Measurements from ENCODE around the gene ORAI3. TPM values are rescaled to one million over a fixed set of nuclear protein-coding genes. Genes with fewer than 3 reads are reported as not detected.

The ORAI3 gene
- polyA plus RNA-seq, 2 of the 4 experiments (the other 2 are of a cell fraction) = 10.5 to 14.1 TPM

DNA sequence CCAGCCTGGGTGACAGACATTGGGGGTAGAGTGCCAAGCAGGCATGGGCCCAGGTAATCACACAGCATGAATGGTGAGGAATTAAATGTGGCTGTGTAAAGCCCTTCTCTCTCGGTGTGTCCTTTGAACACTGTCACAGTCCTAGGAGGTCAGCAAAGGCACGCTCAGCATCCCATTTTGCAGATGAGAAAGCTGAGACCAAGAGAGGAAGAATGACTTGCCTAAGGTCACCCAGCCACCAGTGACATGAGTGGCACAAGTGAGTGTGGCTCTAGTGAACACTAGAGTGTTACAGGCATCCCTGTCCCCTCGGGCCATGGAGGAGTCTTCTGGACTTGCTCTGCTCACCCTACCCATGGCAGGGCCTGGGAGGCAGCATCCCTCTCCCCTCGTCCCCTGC is 41.8 kb upstream of the ORAI3 start:
- POLR2A ChIA-PET = no interaction called here
- ATAC-seq = no peak
- WGBS (ENCODE audit: missing lambda C conversion rate) = 65% methylated on average over 4 of the region's 4 CpGs

DNA sequence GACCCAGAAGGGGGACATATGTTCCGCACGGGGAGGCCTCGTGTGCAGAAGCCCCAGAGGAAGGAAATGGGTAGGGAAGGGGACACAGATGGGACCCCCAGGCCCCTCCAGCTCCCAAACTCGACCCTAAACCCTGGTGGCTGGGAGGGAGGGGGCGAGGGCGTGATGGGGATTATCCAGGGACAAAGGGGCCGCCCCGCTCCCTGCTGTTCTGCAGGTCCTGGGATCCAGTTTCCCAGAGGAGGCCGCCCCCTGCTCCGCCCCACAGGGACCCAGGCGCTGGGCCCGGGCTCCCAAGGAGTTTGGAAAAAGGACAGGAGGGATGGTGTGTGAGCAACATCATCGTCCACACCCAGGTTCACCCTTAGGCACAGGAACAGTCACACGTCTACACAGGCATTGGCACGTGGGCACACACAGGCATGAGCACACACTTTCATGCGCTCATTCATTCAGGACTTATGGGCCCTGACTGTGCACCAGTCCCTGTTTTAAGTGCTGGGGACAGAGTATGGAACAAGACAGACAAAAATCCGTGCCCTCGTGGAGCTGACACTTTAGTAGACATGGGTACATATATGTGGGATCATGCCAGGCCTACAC is 38.3 kb upstream of the ORAI3 start:
- Histone ChIP-seq H3K27ac (no peak overlapping the region), H3K4me1 (no peaks in the 10 kb centered on the region), H3K4me2 (no peak overlapping the region), H3K4me3 (no peak overlapping the region), H3K9me3 (no peaks in the 10 kb centered on the region)
- FAIRE-seq = no peak
- TF ChIP-seq FOXS1 (CRISPR knock-in tag; IDR thresholded peaks at IDR 0.05) (no peak), HDAC2 (IDR thresholded peaks at IDR 0.05) (no peak)
- 0 out of 6 replicates have a peak, but pooled peaks of 1 of the 2 experiments have one; percentile 6 for ATAC-seq
- WGBS (ENCODE audit: missing lambda C conversion rate) = 64% methylated on average over 18 of the region's 18 CpGs
- no peak for DNase-seq (ENCODE audit: low read depth in 1 of 2, low spot score in 1 of 2)
- ChIA-PET CTCF (interaction anchor here (1.7 to 1.9 kb wide), 2 partner anchors 9 to 96 kb away, joined by 5 to 7 read pairs; no protein-coding TSS in a partner anchor), POLR2A (no interaction called here)

More for the DNA sequence above, 41.8 kb upstream of the ORAI3 start:
- CTCF ChIA-PET = interaction anchor here (0.9 to 2.1 kb wide), 6 partner anchors 10 to 92 kb away, joined by 3 to 5 read pairs (median 4); no protein-coding TSS in a partner anchor
- Histone ChIP-seq H3K27ac (no peak overlapping the region), H3K4me3 (no peak overlapping the region), H3K9me3 (no peaks in the 10 kb centered on the region), H3K4me2 (no peak overlapping the region), H3K4me1 (no peaks in the 10 kb centered on the region)
- DNase-seq (ENCODE audit: low read depth in 1 of 2, low spot score in 1 of 2) = no peak
- TF ChIP-seq GATA3 (IDR thresholded peaks at IDR 0.05; ENCODE audit: borderline replicate concordance) (no peak), PHF8 (IDR thresholded peaks at IDR 0.05; ENCODE audit: borderline replicate concordance, low read depth) (no peak)
- FAIRE-seq = no peak

GRCh38 chr16:30912794-30913412 is 36.0 kb upstream of the ORAI3 start:
- FAIRE-seq (no peak), ATAC-seq (peak in 1 of 2 experiments; percentile 14; a peak in 1 of 6 replicates), DNase-seq (ENCODE audit: low read depth in 1 of 2, low spot score in 1 of 2) (no peak)
- Histone ChIP-seq H3K9me3 (no peaks in the 10 kb centered on the region), H3K27ac (no peak overlapping the region), H3K4me1 (no peaks in the 10 kb centered on the region), H3K4me2 (no peak overlapping the region), H3K4me3 (no peak overlapping the region)
- WGBS (ENCODE audit: missing lambda C conversion rate) = 81% methylated on average over 6 of the region's 6 CpGs
- CTCF ChIA-PET = interaction anchor here (0.8 to 3.2 kb wide), 7 partner anchors 8 to 75 kb away, joined by 3 to 22 read pairs (median 4); no protein-coding TSS in a partner anchor
- POLR2A ChIA-PET = no interaction called here
- TF ChIP-seq RAD21 (conservative IDR thresholded peaks at IDR 0.05 in 1 of 2, IDR thresholded peaks at IDR 0.05 in 1 of 2) (no peak), E2F6 (IDR thresholded peaks at IDR 0.05; ENCODE audit: borderline replicate concordance, low read depth) (no peak), JUNB (IDR thresholded peaks at IDR 0.05) (no peak), MYC (IDR thresholded peaks at IDR 0.05; ENCODE audit: borderline replicate concordance, low read length) (no peak), NR3C1 (IDR thresholded peaks at IDR 0.05) (no peak), PBX3 (IDR thresholded peaks at IDR 0.05) (no peak), FOSL2 (IDR thresholded peaks at IDR 0.05) (no peak), FOSL2 (CRISPR knock-in tag; IDR thresholded peaks at IDR 0.05) (no peak), HDAC2 (IDR thresholded peaks at IDR 0.05) (no peak), ATOH8 (CRISPR knock-in tag; IDR thresholded peaks at IDR 0.05; ENCODE audit: low read depth) (no peak)

DNA sequence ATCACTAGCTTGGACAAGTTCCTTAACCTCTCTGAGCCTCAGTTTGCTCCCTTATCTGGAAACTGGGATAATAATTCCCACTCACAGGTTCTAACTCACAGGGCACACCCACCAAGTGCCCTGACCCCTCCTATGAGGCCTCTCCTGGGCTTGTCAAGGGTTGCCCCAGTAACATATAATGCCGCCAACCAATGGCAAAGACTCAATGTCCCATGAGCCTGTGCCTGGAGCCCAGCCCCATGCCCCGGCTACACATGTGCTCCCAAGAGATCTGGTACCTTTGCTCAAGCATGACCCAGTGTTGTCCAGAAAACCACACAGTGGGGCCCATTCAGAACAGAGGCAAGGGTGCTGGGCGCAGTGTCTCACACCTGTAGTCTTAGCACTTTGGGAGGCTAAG is 34.0 kb upstream of the ORAI3 start:
- FAIRE-seq (no peak), ATAC-seq (peak; percentile 27 to 51; a peak in 3 of 6 replicates), DNase-seq (ENCODE audit: low read depth in 1 of 2, low spot score in 1 of 2) (no peak)
- Histone ChIP-seq H3K9me3 (no peaks in the 10 kb centered on the region), H3K4me3 (no peak overlapping the region), H3K4me2 (no peak overlapping the region), H3K27ac (no peak overlapping the region), H3K4me1 (no peaks in the 10 kb centered on the region)
- 86% methylated on average over 2 of the region's 3 CpGs for WGBS (ENCODE audit: missing lambda C conversion rate)
- ChIA-PET CTCF (interaction anchor here (1.3 to 3.2 kb wide), 3 partner anchors 12 to 27 kb away, joined by 4 to 22 read pairs (median 5); no protein-coding TSS in a partner anchor), POLR2A (no interaction called here)
- TF ChIP-seq E2F6 (IDR thresholded peaks at IDR 0.05; ENCODE audit: borderline replicate concordance, low read depth) = no peak
- no peak for TF ChIP-seq ATOH8 (CRISPR knock-in tag; IDR thresholded peaks at IDR 0.05; ENCODE audit: low read depth)
- TF ChIP-seq RFX5 (IDR thresholded peaks at IDR 0.05) = no peak
- TF ChIP-seq, protein P1, sequence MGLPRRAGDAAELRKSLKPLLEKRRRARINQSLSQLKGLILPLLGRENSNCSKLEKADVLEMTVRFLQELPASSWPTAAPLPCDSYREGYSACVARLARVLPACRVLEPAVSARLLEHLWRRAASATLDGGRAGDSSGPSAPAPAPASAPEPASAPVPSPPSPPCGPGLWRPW (IDR thresholded peaks at IDR 0.05) = no peak
- no peak for TF ChIP-seq NPAS2 (CRISPR knock-in tag; IDR thresholded peaks at IDR 0.05; ENCODE audit: borderline replicate concordance)
- no peak for TF ChIP-seq JUN (IDR thresholded peaks at IDR 0.05)
- TF ChIP-seq ESRRA (IDR thresholded peaks at IDR 0.05; ENCODE audit: borderline replicate concordance, low read length) = no peak
